Measurements from ENCODE around the gene BEGAIN. TPM values are rescaled to one million over a fixed set of nuclear protein-coding genes. Genes with fewer than 3 reads are reported as not detected.
A peak's percentile ranks its signal among the peaks of the same experiment; 100 is the strongest.

Gene BEGAIN
- total and polyA plus RNA-seq, 9 donors: 0.35 to 11.0 (median 4.6) TPM

- intact Hi-C loops (cut with DNase I): no loop called here
- no peak for DNase-seq
- Histone ChIP-seq H3K36me3 (no peaks in the 10 kb centered on the region), H3K27ac (no peak overlapping the region), H3K4me1 (ENCODE audit: insufficient read depth) (no peaks in the 10 kb centered on the region), H3K4me3 (no peak overlapping the region), H3K27me3 (no peaks in the 10 kb centered on the region), H3K9me3 (no peaks in the 10 kb centered on the region)
- TF ChIP-seq EP300 (IDR thresholded peaks at IDR 0.05) (no peak), POLR2A (IDR thresholded peaks at IDR 0.05) (no peak)
- TF ChIP-seq, protein P1, sequence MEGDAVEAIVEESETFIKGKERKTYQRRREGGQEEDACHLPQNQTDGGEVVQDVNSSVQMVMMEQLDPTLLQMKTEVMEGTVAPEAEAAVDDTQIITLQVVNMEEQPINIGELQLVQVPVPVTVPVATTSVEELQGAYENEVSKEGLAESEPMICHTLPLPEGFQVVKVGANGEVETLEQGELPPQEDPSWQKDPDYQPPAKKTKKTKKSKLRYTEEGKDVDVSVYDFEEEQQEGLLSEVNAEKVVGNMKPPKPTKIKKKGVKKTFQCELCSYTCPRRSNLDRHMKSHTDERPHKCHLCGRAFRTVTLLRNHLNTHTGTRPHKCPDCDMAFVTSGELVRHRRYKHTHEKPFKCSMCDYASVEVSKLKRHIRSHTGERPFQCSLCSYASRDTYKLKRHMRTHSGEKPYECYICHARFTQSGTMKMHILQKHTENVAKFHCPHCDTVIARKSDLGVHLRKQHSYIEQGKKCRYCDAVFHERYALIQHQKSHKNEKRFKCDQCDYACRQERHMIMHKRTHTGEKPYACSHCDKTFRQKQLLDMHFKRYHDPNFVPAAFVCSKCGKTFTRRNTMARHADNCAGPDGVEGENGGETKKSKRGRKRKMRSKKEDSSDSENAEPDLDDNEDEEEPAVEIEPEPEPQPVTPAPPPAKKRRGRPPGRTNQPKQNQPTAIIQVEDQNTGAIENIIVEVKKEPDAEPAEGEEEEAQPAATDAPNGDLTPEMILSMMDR (IDR thresholded peaks at IDR 0.05): no peak
- 66 to 75% (median 71%) methylated on average over 12 to 13 of the region's 13 CpGs for WGBS, 3 donors
Measured at GRCh38 chr14:100629098-100629497, 41.9 kb upstream of the BEGAIN start.

DNA sequence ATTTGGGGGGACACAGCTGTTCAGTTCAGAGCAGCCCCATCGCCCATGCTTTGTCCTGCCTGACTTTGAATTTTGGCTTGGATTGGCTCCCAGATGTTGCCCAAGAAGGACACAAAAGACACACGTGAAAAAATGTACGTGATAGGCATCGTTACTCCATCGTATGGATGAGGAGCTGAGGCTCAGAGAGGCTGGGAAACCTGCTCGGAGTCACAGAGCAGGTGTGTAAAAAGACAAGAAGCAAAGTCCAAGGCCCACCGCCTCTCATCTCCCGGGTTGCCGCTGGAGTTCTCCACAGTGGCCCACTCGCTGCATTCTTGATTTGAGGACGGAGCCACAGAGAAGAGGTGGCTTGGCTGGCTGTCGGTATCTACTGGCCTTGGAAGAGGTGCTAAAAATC is 41.0 kb upstream of the BEGAIN start:
- Histone ChIP-seq H3K27ac (no peak overlapping the region), H3K4me3 (no peak overlapping the region), H3K9me3 (no peaks in the 10 kb centered on the region), H3K27me3 (no peaks in the 10 kb centered on the region), H3K4me1 (ENCODE audit: insufficient read depth) (no peaks in the 10 kb centered on the region), H3K36me3 (no peaks in the 10 kb centered on the region)
- TF ChIP-seq, protein P1 (IDR thresholded peaks at IDR 0.05): no peak
- TF ChIP-seq EP300 (IDR thresholded peaks at IDR 0.05): no peak
- TF ChIP-seq POLR2A (IDR thresholded peaks at IDR 0.05): no peak
- WGBS, 3 donors: 86 to 89% (median 88%) methylated on average over 12 of the region's 12 CpGs
- no peak for DNase-seq
- intact Hi-C loops (cut with DNase I): no loop called here

DNA sequence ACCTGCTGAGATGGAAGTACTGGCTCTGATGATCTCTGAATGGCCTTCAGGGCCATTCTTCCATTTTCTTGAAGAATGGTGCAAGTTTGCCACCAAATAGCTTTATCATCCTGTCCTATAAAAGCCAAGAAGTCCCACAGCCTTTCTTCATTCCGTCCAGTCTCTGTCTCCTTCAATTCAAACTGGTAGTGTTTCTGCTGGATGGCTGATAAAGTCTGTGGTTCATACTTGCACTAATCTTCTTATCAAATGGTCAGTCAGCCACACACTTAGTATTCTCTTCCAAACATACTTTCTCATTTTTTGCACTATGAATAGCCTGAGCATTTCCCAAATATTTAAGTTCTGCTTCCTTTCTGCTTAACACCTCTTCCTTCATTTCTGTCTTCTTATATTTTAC is 39.4 kb upstream of the BEGAIN start:
- intact Hi-C loops (cut with DNase I): no loop called here
- TF ChIP-seq POLR2A (IDR thresholded peaks at IDR 0.05) (no peak), EP300 (IDR thresholded peaks at IDR 0.05) (no peak)
- TF ChIP-seq, protein P1 (IDR thresholded peaks at IDR 0.05): no peak
- H3K4me3 ChIP-seq: no peak overlapping the region
- H3K27me3 ChIP-seq: no peaks in the 10 kb centered on the region
- no peak overlapping the region for H3K27ac ChIP-seq
- no peaks in the 10 kb centered on the region for H3K36me3 ChIP-seq
- 87 to 93% (median 88%) methylated on average over 1 of the region's 1 CpG for WGBS, 3 donors
- H3K4me1 ChIP-seq (ENCODE audit: insufficient read depth): no peaks in the 10 kb centered on the region
- H3K9me3 ChIP-seq: no peaks in the 10 kb centered on the region
- no peak for DNase-seq

GRCh38 chr14:100623961-100624360 is 36.7 kb upstream of the BEGAIN start:
- peak in 1 of 5 donors; percentile 28 for DNase-seq
- Histone ChIP-seq H3K27ac (no peak overlapping the region), H3K36me3 (no peaks in the 10 kb centered on the region), H3K4me3 (no peak overlapping the region), H3K4me1 (ENCODE audit: insufficient read depth) (no peaks in the 10 kb centered on the region), H3K9me3 (no peaks in the 10 kb centered on the region), H3K27me3 (no peaks in the 10 kb centered on the region)
- TF ChIP-seq EP300 (IDR thresholded peaks at IDR 0.05): no peak
- TF ChIP-seq, protein P1 (IDR thresholded peaks at IDR 0.05): no peak
- no peak for TF ChIP-seq POLR2A (IDR thresholded peaks at IDR 0.05)
- WGBS, 3 donors: 68 to 81% (median 75%) methylated on average over 8 of the region's 8 CpGs
- intact Hi-C loops (cut with DNase I): no loop called here

Measured in ovary (tissue), 9 donors.